Measurements from ENCODE around the gene SUMO4. TPM values are rescaled to one million over a fixed set of nuclear protein-coding genes. Genes with fewer than 3 reads are reported as not detected.

The SUMO4 gene
- total and polyA plus RNA-seq, 2 of the 4 experiments (the other 2 are of a cell fraction), result 2.2 TPM; not detected in 1

- H4K5ac ChIP-seq (ENCODE audit: low read depth, low read length), result no peak overlapping the region
- in situ Hi-C loops (cut with MboI; ENCODE audit: low sequenced_read_pairs) (no loop called here), dilution Hi-C loops (cut with HindIII; ENCODE audit: low sequenced_read_pairs, unreplicated experiment) (no loop called here), intact Hi-C loops (cut with micrococcal nuclease) (no loop called here)
- H3K14ac ChIP-seq (replicated peaks; ENCODE audit: low read depth, low read length), result no peak overlapping the region
- H3K79me1 ChIP-seq (ENCODE audit: low read depth in 1 of 2, low read length in 2 of 2), result peaks cover 21 to 35% of the 10 kb centered on the region in 2 experiments
- POLR2A ChIA-PET (ENCODE audit: unreplicated experiment), result no interaction called here
- no peak overlapping the region for H3K23ac ChIP-seq (ENCODE audit: low read depth, low read length)
- no peak for TF ChIP-seq CHD1 (IDR thresholded peaks at IDR 0.05; ENCODE audit: low read depth, low read length)
- TF ChIP-seq CEBPB (IDR thresholded peaks at IDR 0.05; ENCODE audit: low read depth, low read length), result 0 out of 2 replicates have a peak, but pooled peaks have one; percentile 17
- no peak overlapping the region for H2BK20ac ChIP-seq (ENCODE audit: low read depth, low read length)
- H4K91ac ChIP-seq (ENCODE audit: insufficient read depth, low read depth, low read length), result no peak overlapping the region
- H2AFZ ChIP-seq (replicated peaks; ENCODE audit: low read length, poor library complexity), result no peak overlapping the region
- H3K27me3 ChIP-seq (ENCODE audit: control insufficient read depth, insufficient read depth, low read length), result no peaks in the 10 kb centered on the region
- H2BK15ac ChIP-seq (ENCODE audit: low read depth, low read length), result no peak overlapping the region
- DNase-seq, result peak; percentile 35
- peak; percentile 54 for ATAC-seq (ENCODE audit: low read depth)
- H2BK120ac ChIP-seq (ENCODE audit: low read depth, low read length), result no peak overlapping the region
- H3K4me3 ChIP-seq (ENCODE audit: insufficient read depth, low read depth, low read length), result no peak overlapping the region
- H3K4me2 ChIP-seq (ENCODE audit: low read depth, low read length), result no peak overlapping the region
- no peak overlapping the region for H4K8ac ChIP-seq (ENCODE audit: low read depth in 2 of 2, low read length in 2 of 2)
- H3K9ac ChIP-seq (ENCODE audit: low read depth, low read length), result no peak overlapping the region
- H3K9me1 ChIP-seq (ENCODE audit: insufficient read depth, low read length), result peaks cover 1% of the 10 kb centered on the region
- H3K36me3 ChIP-seq (ENCODE audit: control insufficient read depth, insufficient read depth, low read length), result peaks cover 9% of the 10 kb centered on the region
- H3K4ac ChIP-seq (ENCODE audit: low read depth, low read length), result no peak overlapping the region
- H3K27ac ChIP-seq (ENCODE audit: insufficient read depth, low read length), result no peak overlapping the region; the same call in 1 of the 2 replicates
- no peak overlapping the region for H3K56ac ChIP-seq (ENCODE audit: extremely low read depth, insufficient read depth, low read length)
- no peak overlapping the region for H2AK9ac ChIP-seq (replicated peaks; ENCODE audit: low read depth, low read length, poor library complexity)
- no peak overlapping the region for H3K18ac ChIP-seq (ENCODE audit: low read depth, low read length)
- no peaks in the 10 kb centered on the region for H3K9me3 ChIP-seq (ENCODE audit: control insufficient read depth, insufficient read depth, low read length)
- no peak overlapping the region for H2AK5ac ChIP-seq (ENCODE audit: low read depth, low read length)
- H3K4me1 ChIP-seq (ENCODE audit: control insufficient read depth, insufficient read depth, low read length), result peaks cover 3% of the 10 kb centered on the region
- peak overlapping the region; percentile 26 for H2BK5ac ChIP-seq (ENCODE audit: low read depth, low read length, poor library complexity, severe bottlenecking)
- peaks cover 20% of the 10 kb centered on the region; the same call in 1 of the 2 replicates for H4K20me1 ChIP-seq (ENCODE audit: insufficient read depth, low read length)
- CTCF ChIA-PET, result no interaction called here
- BruUV-seq (replicated peaks), result no TSS peak
These were observed 6.9 kb upstream of the SUMO4 start for GRCh38 chr6:149393002-149393679.
